ENCODE measurements around the gene GRXCR1. TPM values are rescaled to one million over a fixed set of nuclear protein-coding genes. Genes with fewer than 3 reads are reported as not detected.

The GRXCR1 gene
- not detected for total RNA-seq

DNA sequence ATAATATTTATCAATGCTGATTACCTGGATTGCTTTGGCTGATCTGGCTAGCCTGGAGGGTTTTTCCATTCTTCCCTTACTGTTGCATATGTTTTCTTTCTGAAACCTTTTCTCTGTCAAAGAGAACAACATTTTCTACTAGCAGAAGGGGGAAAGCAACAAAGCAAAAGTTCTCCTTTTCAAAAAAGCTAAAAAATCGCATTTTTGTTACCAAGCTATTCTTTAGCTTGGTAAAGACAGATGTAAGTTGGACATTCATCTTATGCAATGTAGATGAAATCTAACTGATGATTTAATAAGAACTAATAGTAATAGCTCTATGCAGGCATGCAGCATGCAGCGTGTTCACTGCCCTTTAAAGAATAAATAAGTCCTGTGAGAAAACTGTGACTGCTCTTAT, at the start of gene GRXCR1:
Gene GRXCR1 (plus strand): TSS at position 301 of the 400 bp plus-strand sequence. CDS start 554 bp downstream, outside the sequence.
- TF ChIP-seq, protein P1, sequence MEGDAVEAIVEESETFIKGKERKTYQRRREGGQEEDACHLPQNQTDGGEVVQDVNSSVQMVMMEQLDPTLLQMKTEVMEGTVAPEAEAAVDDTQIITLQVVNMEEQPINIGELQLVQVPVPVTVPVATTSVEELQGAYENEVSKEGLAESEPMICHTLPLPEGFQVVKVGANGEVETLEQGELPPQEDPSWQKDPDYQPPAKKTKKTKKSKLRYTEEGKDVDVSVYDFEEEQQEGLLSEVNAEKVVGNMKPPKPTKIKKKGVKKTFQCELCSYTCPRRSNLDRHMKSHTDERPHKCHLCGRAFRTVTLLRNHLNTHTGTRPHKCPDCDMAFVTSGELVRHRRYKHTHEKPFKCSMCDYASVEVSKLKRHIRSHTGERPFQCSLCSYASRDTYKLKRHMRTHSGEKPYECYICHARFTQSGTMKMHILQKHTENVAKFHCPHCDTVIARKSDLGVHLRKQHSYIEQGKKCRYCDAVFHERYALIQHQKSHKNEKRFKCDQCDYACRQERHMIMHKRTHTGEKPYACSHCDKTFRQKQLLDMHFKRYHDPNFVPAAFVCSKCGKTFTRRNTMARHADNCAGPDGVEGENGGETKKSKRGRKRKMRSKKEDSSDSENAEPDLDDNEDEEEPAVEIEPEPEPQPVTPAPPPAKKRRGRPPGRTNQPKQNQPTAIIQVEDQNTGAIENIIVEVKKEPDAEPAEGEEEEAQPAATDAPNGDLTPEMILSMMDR (IDR thresholded peaks at IDR 0.05): no peak
- Mint-ChIP-seq H3K27ac (no peak within 1 kb of the TSS), H3K4me3 (no peak within 1 kb of the TSS), H3K4me1 (ENCODE audit: low read depth) (no peaks in the 10 kb centered on the region), H3K27me3 (peaks cover 16% of the 10 kb centered on the region), H3K36me3 (ENCODE audit: low read depth) (no peaks in the 10 kb centered on the region), H3K9me3 (peaks cover 5% of the 10 kb centered on the region)
- POLR2A ChIA-PET: no interaction called here
- DNase-seq: no peak
- CTCF ChIA-PET: interaction anchor here (1.4 kb wide), 1 partner anchor 28 kb away, joined by 3 read pairs; no protein-coding TSS in a partner anchor
- no peak for ATAC-seq
- intact Hi-C loops (cut with micrococcal nuclease): no loop called here

DNA sequence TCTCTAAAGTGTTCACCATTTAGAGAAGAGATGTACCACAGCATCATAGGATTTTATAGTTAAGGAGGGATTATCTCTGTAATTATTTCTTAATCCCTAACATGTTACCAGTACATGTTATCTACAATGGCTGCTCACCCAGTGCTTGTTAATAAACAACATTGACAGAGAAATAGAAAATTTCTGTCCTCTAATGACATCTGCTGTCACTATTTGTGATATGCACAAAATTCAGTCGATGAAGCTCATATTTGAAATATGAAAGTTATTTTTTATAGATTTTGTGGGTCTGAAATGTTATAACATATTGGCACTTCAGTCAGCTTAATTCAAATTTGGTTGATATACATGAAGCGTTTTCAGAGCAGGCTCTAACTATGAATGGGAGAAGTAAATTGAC, 48.8 kb upstream of the GRXCR1 start:
- H3K27me3 Mint-ChIP-seq: no peaks in the 10 kb centered on the region
- POLR2A ChIA-PET: no interaction called here
- no peaks in the 10 kb centered on the region for H3K4me1 Mint-ChIP-seq (ENCODE audit: low read depth)
- ATAC-seq (no peak), DNase-seq (no peak)
- H3K4me3 Mint-ChIP-seq: no peak overlapping the region
- no peaks in the 10 kb centered on the region for H3K36me3 Mint-ChIP-seq (ENCODE audit: low read depth)
- no peaks in the 10 kb centered on the region for H3K9me3 Mint-ChIP-seq
- H3K27ac Mint-ChIP-seq: no peak overlapping the region
- intact Hi-C loops (cut with micrococcal nuclease): no loop called here
- TF ChIP-seq, protein P1 (IDR thresholded peaks at IDR 0.05): no peak
- CTCF ChIA-PET: interaction anchor here (0.8 to 1.5 kb wide), 2 partner anchors 32 to 275 kb away, joined by 3 to 4 read pairs; no protein-coding TSS in a partner anchor

DNA sequence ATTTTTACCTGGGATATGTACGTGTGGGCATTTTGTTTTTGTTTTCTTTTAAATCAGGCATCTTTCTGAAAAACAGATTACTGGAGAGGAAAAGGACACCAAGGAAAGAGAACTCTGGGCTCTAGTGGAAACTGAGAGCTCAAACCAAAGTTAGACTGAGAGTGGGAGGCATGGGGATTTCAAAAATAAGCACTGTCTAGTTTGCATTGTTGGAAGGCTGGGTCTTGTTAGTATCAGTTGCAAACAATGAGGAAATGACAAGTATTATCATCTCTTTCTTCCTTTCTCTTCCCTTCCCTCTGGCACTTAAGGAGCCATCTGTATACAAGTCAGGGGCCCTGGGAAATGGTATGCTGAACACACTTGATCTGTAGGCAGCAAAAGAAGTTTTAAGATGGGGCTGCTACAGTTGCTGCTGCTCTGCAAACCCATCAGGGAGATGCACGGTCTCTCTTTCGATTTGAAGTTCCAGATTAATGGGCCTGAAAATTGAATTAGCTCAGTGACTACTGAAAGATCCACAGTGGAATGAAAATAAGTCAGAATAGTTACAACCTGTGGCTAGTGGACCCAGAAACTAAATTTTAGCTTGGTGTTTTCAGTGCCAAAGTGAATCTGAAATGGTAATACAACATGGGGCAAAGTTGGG, 48.0 kb upstream of the GRXCR1 start:
- H3K27me3 Mint-ChIP-seq: no peaks in the 10 kb centered on the region
- ChIA-PET CTCF (interaction anchor here (0.8 to 1.5 kb wide), 4 partner anchors 32 to 473 kb away, joined by 3 to 5 read pairs (median 4); no protein-coding TSS in a partner anchor), POLR2A (no interaction called here)
- ATAC-seq: no peak
- H3K4me3 Mint-ChIP-seq: no peak overlapping the region
- no peaks in the 10 kb centered on the region for H3K9me3 Mint-ChIP-seq
- intact Hi-C loops (cut with micrococcal nuclease): no loop called here
- no peak overlapping the region for H3K27ac Mint-ChIP-seq
- H3K4me1 Mint-ChIP-seq (ENCODE audit: low read depth): no peaks in the 10 kb centered on the region
- no peaks in the 10 kb centered on the region for H3K36me3 Mint-ChIP-seq (ENCODE audit: low read depth)
- no peak for DNase-seq
- TF ChIP-seq, protein P1 (IDR thresholded peaks at IDR 0.05): no peak

DNA sequence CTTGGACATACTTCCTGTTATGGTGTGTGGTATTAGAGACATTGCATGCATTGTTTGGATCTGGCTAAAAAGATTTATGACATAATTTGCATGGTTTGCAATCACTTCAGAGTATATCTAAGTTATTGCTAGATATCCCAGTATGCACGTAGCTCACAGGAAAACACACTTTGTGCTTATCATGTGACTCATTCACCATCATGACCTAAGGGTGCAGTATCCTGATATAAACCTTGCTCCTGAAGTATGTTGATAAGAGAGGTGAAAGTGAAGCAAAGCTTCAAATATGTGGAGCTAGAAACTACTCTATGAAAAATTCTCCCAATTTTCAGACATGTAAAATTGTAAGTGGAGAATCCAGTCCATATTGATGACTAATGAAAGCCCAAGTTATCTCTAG, 46.9 kb upstream of the GRXCR1 start:
- no peak overlapping the region for H3K27ac Mint-ChIP-seq
- H3K9me3 Mint-ChIP-seq: peaks cover 9% of the 10 kb centered on the region
- intact Hi-C loops (cut with micrococcal nuclease): no loop called here
- ChIA-PET POLR2A (no interaction called here), CTCF (interaction anchor here (1.0 to 1.2 kb wide), 2 partner anchors 10 to 277 kb away, joined by 4 read pairs; no protein-coding TSS in a partner anchor)
- peaks cover 2% of the 10 kb centered on the region for H3K36me3 Mint-ChIP-seq (ENCODE audit: low read depth)
- ATAC-seq (no peak), DNase-seq (no peak)
- H3K4me1 Mint-ChIP-seq (ENCODE audit: low read depth): no peaks in the 10 kb centered on the region
- no peaks in the 10 kb centered on the region for H3K27me3 Mint-ChIP-seq
- H3K4me3 Mint-ChIP-seq: no peak overlapping the region
- TF ChIP-seq, protein P1 (IDR thresholded peaks at IDR 0.05): no peak

DNA sequence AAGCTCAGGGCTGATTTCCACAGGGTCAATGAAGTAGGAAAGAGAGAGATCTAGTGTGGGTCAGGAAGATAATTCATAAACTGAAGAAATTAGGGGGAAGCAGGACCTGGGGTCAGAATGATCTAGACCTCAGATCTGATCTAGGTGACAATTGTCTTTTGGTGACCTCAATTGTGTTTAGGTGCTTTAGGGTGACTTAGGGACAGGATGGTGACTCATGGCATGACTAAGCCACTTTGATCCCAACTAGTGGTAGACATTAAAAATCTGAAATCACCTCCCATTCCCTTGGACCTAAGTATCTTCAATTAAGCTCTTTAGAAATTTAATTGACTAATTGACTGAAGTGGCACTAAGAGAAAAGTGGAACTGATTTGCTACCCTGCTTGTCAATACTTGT, 36.7 kb upstream of the GRXCR1 start:
- Mint-ChIP-seq H3K27me3 (peaks cover 20% of the 10 kb centered on the region), H3K4me3 (no peak overlapping the region), H3K4me1 (ENCODE audit: low read depth) (no peaks in the 10 kb centered on the region), H3K27ac (no peak overlapping the region), H3K36me3 (ENCODE audit: low read depth) (peaks cover 2% of the 10 kb centered on the region), H3K9me3 (peaks cover 8% of the 10 kb centered on the region)
- ATAC-seq (peak; percentile 39), DNase-seq (peak; percentile 4)
- intact Hi-C loops (cut with micrococcal nuclease): no loop called here
- TF ChIP-seq, protein P1 (IDR thresholded peaks at IDR 0.05): no peak
- POLR2A ChIA-PET: no interaction called here
- CTCF ChIA-PET: interaction anchor here (0.8 to 1.7 kb wide), 4 partner anchors 9 to 287 kb away, joined by 3 to 6 read pairs (median 4); no protein-coding TSS in a partner anchor
